ENCODE measurements around the gene SMARCC1. TPM values are rescaled to one million over a fixed set of nuclear protein-coding genes. Genes with fewer than 3 reads are reported as not detected.

The SMARCC1 gene
- polyA plus RNA-seq, 2 of the 4 experiments (the other 2 are of a cell fraction): 27.1 to 27.5 TPM

GRCh38 chr3:47636921-47637320 lies 144.8 kb downstream of the SMARCC1 start:
- no peak overlapping the region for H3K27ac ChIP-seq

DNA sequence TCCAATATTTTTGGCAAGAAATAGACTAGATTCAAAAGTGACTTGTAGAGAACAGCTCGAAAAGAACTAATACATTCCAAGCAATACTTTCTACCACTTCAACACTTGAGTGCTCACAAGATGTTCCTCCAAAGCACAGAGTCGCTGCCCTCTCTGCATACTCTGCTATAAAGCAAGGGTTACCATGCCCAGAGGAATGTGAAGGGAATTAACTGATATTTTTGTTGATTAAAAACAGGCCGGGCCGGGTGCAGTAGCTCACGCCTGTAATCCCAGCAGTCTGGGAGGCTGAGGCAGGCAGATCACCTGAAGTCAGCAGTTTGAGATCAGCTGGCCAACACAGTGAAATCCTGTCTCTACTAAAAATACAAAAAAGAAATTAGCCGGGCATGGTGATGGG lies 145.5 kb downstream of the SMARCC1 start:
- ChIA-PET POLR2A (no interaction called here), CTCF (no interaction called here)
- FAIRE-seq: no peak
- H3K27ac ChIP-seq: no peak overlapping the region
- H3K4me3 ChIP-seq: no peak overlapping the region
- no peak overlapping the region for H3K4me2 ChIP-seq
- no peaks in the 10 kb centered on the region for H3K9me3 ChIP-seq
- H3K4me1 ChIP-seq: no peaks in the 10 kb centered on the region
- WGBS (ENCODE audit: missing lambda C conversion rate): 96% methylated on average over 6 of the region's 6 CpGs
- ATAC-seq: no peak
- no peak for DNase-seq (ENCODE audit: low read depth in 1 of 2, low spot score in 1 of 2)
- TF ChIP-seq, protein P1, sequence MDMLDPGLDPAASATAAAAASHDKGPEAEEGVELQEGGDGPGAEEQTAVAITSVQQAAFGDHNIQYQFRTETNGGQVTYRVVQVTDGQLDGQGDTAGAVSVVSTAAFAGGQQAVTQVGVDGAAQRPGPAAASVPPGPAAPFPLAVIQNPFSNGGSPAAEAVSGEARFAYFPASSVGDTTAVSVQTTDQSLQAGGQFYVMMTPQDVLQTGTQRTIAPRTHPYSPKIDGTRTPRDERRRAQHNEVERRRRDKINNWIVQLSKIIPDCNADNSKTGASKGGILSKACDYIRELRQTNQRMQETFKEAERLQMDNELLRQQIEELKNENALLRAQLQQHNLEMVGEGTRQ (IDR thresholded peaks at IDR 0.05): no peak
- TF ChIP-seq, protein P2, sequence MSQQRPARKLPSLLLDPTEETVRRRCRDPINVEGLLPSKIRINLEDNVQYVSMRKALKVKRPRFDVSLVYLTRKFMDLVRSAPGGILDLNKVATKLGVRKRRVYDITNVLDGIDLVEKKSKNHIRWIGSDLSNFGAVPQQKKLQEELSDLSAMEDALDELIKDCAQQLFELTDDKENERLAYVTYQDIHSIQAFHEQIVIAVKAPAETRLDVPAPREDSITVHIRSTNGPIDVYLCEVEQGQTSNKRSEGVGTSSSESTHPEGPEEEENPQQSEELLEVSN (IDR thresholded peaks at IDR 0.05; ENCODE audit: borderline replicate concordance, low read depth): no peak
- TF ChIP-seq CTCF (IDR thresholded peaks at IDR 0.05): no peak
- TF ChIP-seq CBX8 (IDR thresholded peaks at IDR 0.05): no peak
- TF ChIP-seq EHMT2 (IDR thresholded peaks at IDR 0.05; ENCODE audit: low read depth): no peak
- TF ChIP-seq EHF (CRISPR knock-in tag; IDR thresholded peaks at IDR 0.05): no peak
- TF ChIP-seq ZC3H11A (IDR thresholded peaks at IDR 0.05): no peak
- TF ChIP-seq JUN (IDR thresholded peaks at IDR 0.05): no peak
- TF ChIP-seq TP53 (CRISPR knock-in tag; IDR thresholded peaks at IDR 0.05): no peak
- no peak for TF ChIP-seq BCL3 (IDR thresholded peaks at IDR 0.05)
- TF ChIP-seq HOXB5 (CRISPR knock-in tag; IDR thresholded peaks at IDR 0.05): no peak

More at GRCh38 chr3:47636921-47637320, 144.8 kb downstream of the SMARCC1 start:
- ATAC-seq: no peak
- Histone ChIP-seq H3K4me1 (no peaks in the 10 kb centered on the region), H3K4me2 (no peak overlapping the region), H3K9me3 (no peaks in the 10 kb centered on the region), H3K4me3 (no peak overlapping the region)
- CTCF ChIA-PET: no interaction called here
- TF ChIP-seq HOXB13 (CRISPR knock-in tag; IDR thresholded peaks at IDR 0.05; ENCODE audit: low read depth) (no peak), BCL3 (IDR thresholded peaks at IDR 0.05) (no peak), EP300 (IDR thresholded peaks at IDR 0.05) (no peak), FOXS1 (CRISPR knock-in tag; IDR thresholded peaks at IDR 0.05) (no peak), ZC3H11A (IDR thresholded peaks at IDR 0.05) (no peak), PBX3 (IDR thresholded peaks at IDR 0.05) (no peak), MAX (IDR thresholded peaks at IDR 0.05) (no peak), PHF8 (IDR thresholded peaks at IDR 0.05; ENCODE audit: borderline replicate concordance, low read depth) (no peak), HMGXB4 (CRISPR knock-in tag; IDR thresholded peaks at IDR 0.05; ENCODE audit: borderline replicate concordance) (no peak), RAD21 (conservative IDR thresholded peaks at IDR 0.05 in 1 of 2, IDR thresholded peaks at IDR 0.05 in 1 of 2) (no peak), CBX8 (IDR thresholded peaks at IDR 0.05) (no peak), CHD4 (IDR thresholded peaks at IDR 0.05; ENCODE audit: borderline replicate concordance) (no peak), NR3C1 (IDR thresholded peaks at IDR 0.05) (no peak), NFE2L2 (conservative IDR thresholded peaks at IDR 0.05; ENCODE audit: low read length) (no peak), SREBF2 (IDR thresholded peaks at IDR 0.05) (no peak), FOSB (CRISPR knock-in tag; IDR thresholded peaks at IDR 0.05) (no peak)
- TF ChIP-seq, protein P3, sequence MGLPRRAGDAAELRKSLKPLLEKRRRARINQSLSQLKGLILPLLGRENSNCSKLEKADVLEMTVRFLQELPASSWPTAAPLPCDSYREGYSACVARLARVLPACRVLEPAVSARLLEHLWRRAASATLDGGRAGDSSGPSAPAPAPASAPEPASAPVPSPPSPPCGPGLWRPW (IDR thresholded peaks at IDR 0.05): no peak
- TF ChIP-seq, protein P4, sequence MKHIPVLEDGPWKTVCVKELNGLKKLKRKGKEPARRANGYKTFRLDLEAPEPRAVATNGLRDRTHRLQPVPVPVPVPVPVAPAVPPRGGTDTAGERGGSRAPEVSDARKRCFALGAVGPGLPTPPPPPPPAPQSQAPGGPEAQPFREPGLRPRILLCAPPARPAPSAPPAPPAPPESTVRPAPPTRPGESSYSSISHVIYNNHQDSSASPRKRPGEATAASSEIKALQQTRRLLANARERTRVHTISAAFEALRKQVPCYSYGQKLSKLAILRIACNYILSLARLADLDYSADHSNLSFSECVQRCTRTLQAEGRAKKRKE (CRISPR knock-in tag; IDR thresholded peaks at IDR 0.05; ENCODE audit: low read depth): no peak
- POLR2A ChIA-PET: no interaction called here
- no peak for DNase-seq (ENCODE audit: low read depth in 1 of 2, low spot score in 1 of 2)
- FAIRE-seq: no peak
- WGBS (ENCODE audit: missing lambda C conversion rate): 96% methylated on average over 2 of the region's 2 CpGs

Data from A549 (cell line).